Bladder microvascular endothelial cell (primary cell): Measurements from ENCODE around the gene DPP6. TPM values are rescaled to one million over a fixed set of nuclear protein-coding genes. Genes with fewer than 3 reads are reported as not detected.

ENCODE experiments used
- total RNA-seq: library from RNA; depleted of rRNA; stranded (reverse); fragments of >200 nt; gene quantifications from 2 replicates; pipeline ENCODE4 v1.2.3, GENCODE V29; 2014

DPP6 gene
- not detected in 2 replicates for total RNA-seq

DNA sequence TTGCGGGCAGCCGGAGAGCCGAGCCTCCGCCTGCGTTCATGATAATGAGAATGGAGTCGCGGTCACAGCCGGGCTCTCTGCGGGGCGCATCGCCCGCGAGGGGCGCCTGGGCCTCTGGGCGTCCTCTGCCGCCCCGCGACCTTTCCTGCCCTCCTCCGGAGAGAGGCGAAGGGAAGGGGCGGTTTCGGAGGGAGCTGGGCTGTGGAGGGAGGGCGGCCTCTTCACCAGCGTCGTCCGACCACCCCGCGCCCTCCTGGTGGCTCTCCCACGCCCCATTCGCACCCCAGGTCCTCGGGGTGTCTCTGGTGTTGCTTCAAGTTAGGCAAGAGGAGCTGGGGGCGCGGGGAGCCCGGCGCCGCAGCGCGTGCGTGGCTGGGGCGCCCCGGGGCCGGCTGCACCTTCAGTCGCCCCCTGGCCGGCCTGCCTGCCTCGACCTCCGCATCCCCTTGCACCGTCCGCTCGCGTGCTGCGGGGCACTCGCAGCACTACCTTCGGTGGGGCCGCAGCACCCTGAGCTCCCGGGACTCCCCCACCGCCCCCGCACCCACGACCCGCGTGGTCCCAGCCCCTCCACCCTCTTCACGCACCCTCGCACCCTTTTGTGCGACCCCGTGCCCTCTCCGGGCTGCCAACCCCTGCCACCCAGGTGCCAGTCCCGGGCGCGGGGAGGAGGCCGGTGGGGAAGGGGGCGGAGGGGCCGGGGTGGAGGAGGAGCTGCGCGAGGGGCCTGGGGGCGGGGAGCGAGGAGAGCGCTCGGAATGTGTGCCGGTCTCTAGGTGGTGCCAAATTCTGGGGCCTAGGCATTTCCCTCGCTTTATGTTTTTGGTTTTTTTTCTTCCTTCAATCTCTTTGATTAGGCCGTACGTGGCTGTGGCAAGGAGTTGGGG, at the start of gene DPP6:
DPP6 (plus strand) TSS at position 756 of the 887 bp plus-strand sequence.

